Body of pancreas (tissue), 4 donors: ENCODE data around the gene MLPH. TPM values are rescaled to one million over a fixed set of nuclear protein-coding genes. Genes with fewer than 3 reads are reported as not detected.

Experiments
- ATAC-seq: fragments of 150-250 bp; one replicate; pipeline ENCODE4 v1.9.1; 2016
- DNase-seq, 4 donors: peaks; one replicate each; pipeline ENCODE4 v3.0.0-alpha.2; 2019
- H3K27ac ChIP-seq, 4 donors: fragments of 200-600 bp; sonication (generic); 1 replicate in 3 of 4; 2 replicates in 1 of 4; pipeline versions ENCODE4 v1.5.1 to v1.6.1; 2016 to 2019; ENCODE audit warnings: mild to moderate bottlenecking in 1 of 4, mixed read lengths in 1 of 4, moderate library complexity in 1 of 4
- H3K27me3 ChIP-seq, 2 donors: fragments of 200-600 bp; sonication (generic); one replicate each; pipeline ENCODE4 v1.6.0; 2016; ENCODE audit warnings: mild to moderate bottlenecking in 1 of 2
- H3K36me3 ChIP-seq, 2 donors: fragments of 200-600 bp; sonication (generic); replicated peaks in 1 of 2; 2 replicates each; pipeline ENCODE4 v1.5.1; 2016; ENCODE audit warnings: low read depth in 2 of 2; ENCODE audit not compliant: insufficient read depth in 1 of 2
- H3K4me1 ChIP-seq: fragments of 200-600 bp; sonication (generic); one replicate; pipeline ENCODE4 v1.6.0; 2016
- H3K4me3 ChIP-seq, 2 donors: fragments of 200-600 bp; sonication (generic); 1 replicate in 1 of 2; 2 replicates in 1 of 2; pipeline ENCODE4 v1.5.1; 2016 to 2019
- H3K9me3 ChIP-seq, 3 donors: fragments of 200-600 bp; sonication (generic); 1 replicate in 2 of 3; 2 replicates in 1 of 3; pipeline ENCODE4 v1.5.1; 2016
- CTCF ChIP-seq, 7 experiments: fragments of 450-650 bp in 4 of 7; fragments of 200-600 bp in 3 of 7; sonication (generic) in 3 of 7; IDR thresholded peaks; one replicate each; pipeline ENCODE4 v1.5.1; 2016 to 2019; ENCODE audit warnings: antibody characterized with exemption in 7 of 7
- POLR2A ChIP-seq, 3 donors: fragments of 450-650 bp; IDR thresholded peaks; one replicate each; pipeline ENCODE4 v1.6.1; 2016; ENCODE audit warnings: antibody characterized with exemption in 3 of 3, mild to moderate bottlenecking in 2 of 3
- WGBS, 2 donors: methylation state at CpG; one replicate each; pipeline ENCODE4 v1.1.5; 2017; 5-methylcytosine and 5-hydroxymethylcytosine counted together
- intact Hi-C: fragments of 100-400 bp; cut with DNase I; formaldehyde crosslinking; loops from one replicate; pipeline ENCODE4 v1.15.1; 2023
- total RNA-seq, 2 donors: library from RNA; depleted of rRNA; stranded (reverse); fragments of >200 nt; gene quantifications; one replicate each; pipeline ENCODE4 v1.1.0, GENCODE V29; 2016

MLPH gene
- total RNA-seq, 2 donors from 2014 or later, result 30.3 to 64.3 TPM

DNA sequence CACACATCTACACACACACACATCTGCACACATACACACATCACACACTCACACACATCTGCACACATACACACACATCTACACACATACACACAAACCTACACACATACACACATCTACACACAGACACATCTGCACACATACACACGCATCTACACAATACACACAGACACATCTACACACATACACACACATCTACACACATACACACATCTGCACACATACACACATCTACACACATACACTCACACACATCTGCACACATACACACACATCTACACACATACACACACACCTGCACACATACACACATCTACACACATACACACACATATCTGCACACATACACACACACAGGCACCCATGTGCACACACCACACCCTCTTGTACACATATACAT lies 78.9 kb downstream of the MLPH start:
- no peak overlapping the region for H3K27ac ChIP-seq
- intact Hi-C loops, result loop anchor here (5.0 to 10.0 kb wide), 2 partner anchors 49 to 141 kb away; no protein-coding TSS in a partner anchor
- H3K4me3 ChIP-seq, result no peak overlapping the region
- H3K4me1 ChIP-seq, result no peaks in the 10 kb centered on the region
- H3K27me3 ChIP-seq, result no peaks in the 10 kb centered on the region
- no peaks in the 10 kb centered on the region for H3K36me3 ChIP-seq
- WGBS, 2 donors, result 76 to 83% methylated on average over 1 of the region's 1 CpG
- no peaks in the 10 kb centered on the region for H3K9me3 ChIP-seq
- TF ChIP-seq CTCF (IDR thresholded peaks at IDR 0.05) (no peak), POLR2A (IDR thresholded peaks at IDR 0.05) (no peak)
- ATAC-seq, result no peak
- DNase-seq, result no peak

GRCh38 chr2:237566401-237567235 lies 79.6 kb downstream of the MLPH start, which contains the start of gene PRLH:
Gene PRLH (plus strand): TSS chr2:237566574. CDS start chr2:237566574, 0 bp downstream.
- no peak for DNase-seq
- no peaks in the 10 kb centered on the region for H3K36me3 ChIP-seq
- WGBS, 2 donors, result 61 to 70% methylated on average over 24 to 31 of the region's 32 CpGs
- no peaks in the 10 kb centered on the region for H3K9me3 ChIP-seq
- H3K27me3 ChIP-seq, result no peaks in the 10 kb centered on the region
- H3K4me3 ChIP-seq, result no peak within 1 kb of the TSS
- ATAC-seq, result no peak
- H3K4me1 ChIP-seq, result peaks cover under 1% of the 10 kb centered on the region
- TF ChIP-seq POLR2A (IDR thresholded peaks at IDR 0.05) (no peak), CTCF (IDR thresholded peaks at IDR 0.05) (no peak)
- intact Hi-C loops, result loop anchor here (5.0 to 10.0 kb wide), 2 partner anchors 49 to 142 kb away; no protein-coding TSS in a partner anchor
- H3K27ac ChIP-seq, result no peak within 1 kb of the TSS

GRCh38 chr2:237567276-237568029 lies 80.4 kb downstream of the MLPH start:
- Histone ChIP-seq H3K36me3 (no peaks in the 10 kb centered on the region), H3K4me3 (no peak overlapping the region), H3K27me3 (no peaks in the 10 kb centered on the region), H3K4me1 (peaks cover 9% of the 10 kb centered on the region), H3K27ac (no peak overlapping the region), H3K9me3 (no peaks in the 10 kb centered on the region)
- TF ChIP-seq CTCF (IDR thresholded peaks at IDR 0.05) (no peak), POLR2A (IDR thresholded peaks at IDR 0.05) (no peak)
- DNase-seq, result no peak
- no peak for ATAC-seq
- 59 to 64% methylated on average over 14 to 16 of the region's 16 CpGs for WGBS, 2 donors
- intact Hi-C loops, result loop anchor here (5.0 to 10.0 kb wide), 2 partner anchors 50 to 143 kb away; no protein-coding TSS in a partner anchor

- Histone ChIP-seq H3K36me3 (no peaks in the 10 kb centered on the region), H3K9me3 (no peaks in the 10 kb centered on the region), H3K27ac (no peak overlapping the region), H3K4me1 (peaks cover 13% of the 10 kb centered on the region), H3K27me3 (no peaks in the 10 kb centered on the region), H3K4me3 (no peak overlapping the region)
- no peak for TF ChIP-seq POLR2A (IDR thresholded peaks at IDR 0.05)
- TF ChIP-seq CTCF (IDR thresholded peaks at IDR 0.05), result no peak
- DNase-seq (no peak), ATAC-seq (no peak)
- intact Hi-C loops, result loop anchor here (5.0 to 10.0 kb wide), 2 partner anchors 51 to 143 kb away; no protein-coding TSS in a partner anchor
- WGBS, 2 donors, result 61 to 70% methylated on average over 8 to 9 of the region's 9 CpGs
Measured at GRCh38 chr2:237568121-237568660, 81.1 kb downstream of the MLPH start.
